ENCODE results near the gene NBAS.
"Not testable (repeated sequence)": the region's sequence is repeated elsewhere in the genome, so short reads cannot be mapped to it uniquely, and the experiment has no call there.

The NBAS gene

GRCh38 chr2:15218423-15219086 lies 342.6 kb downstream of the NBAS start:
- intact Hi-C loops (cut with DNase I): no loop called here
- DNase-seq: no peak

- no peak for DNase-seq
- intact Hi-C loops (cut with DNase I): no loop called here
These were observed 348.9 kb downstream of the NBAS start for GRCh38 chr2:15212249-15212648.

- intact Hi-C loops (cut with DNase I); DNase-seq: not testable (repeated sequence)
These were observed 350.6 kb downstream of the NBAS start for GRCh38 chr2:15210542-15210941.

- no peak for DNase-seq
- intact Hi-C loops (cut with DNase I): no loop called here
These were observed 354.7 kb downstream of the NBAS start for GRCh38 chr2:15206419-15206818.

- intact Hi-C loops (cut with DNase I): no loop called here
- no peak for DNase-seq
These were observed 355.6 kb downstream of the NBAS start for GRCh38 chr2:15205562-15205961.

- no peak for DNase-seq
These were observed 360.1 kb downstream of the NBAS start for GRCh38 chr2:15201009-15201408.

GRCh38 chr2:15200581-15200980 lies 360.6 kb downstream of the NBAS start:
- DNase-seq: no peak
- intact Hi-C loops (cut with DNase I): no loop called here

More at GRCh38 chr2:15201009-15201408, 360.1 kb downstream of the NBAS start:
- intact Hi-C loops (cut with DNase I): no loop called here

- no peak for DNase-seq
- intact Hi-C loops (cut with DNase I): no loop called here
These were observed 363.1 kb downstream of the NBAS start for GRCh38 chr2:15198051-15198450.

GRCh38 chr2:15195813-15196212 lies 365.3 kb downstream of the NBAS start:
- no peak for DNase-seq
- intact Hi-C loops (cut with DNase I): no loop called here

- no peak for DNase-seq
- intact Hi-C loops (cut with DNase I): no loop called here
These were observed 369.3 kb downstream of the NBAS start for GRCh38 chr2:15191789-15192188.

GRCh38 chr2:15189216-15189615 lies 371.9 kb downstream of the NBAS start:
- DNase-seq: no peak

GRCh38 chr2:15187702-15188101 lies 373.4 kb downstream of the NBAS start:
- intact Hi-C loops (cut with DNase I): no loop called here
- no peak for DNase-seq

More at GRCh38 chr2:15189216-15189615, 371.9 kb downstream of the NBAS start:
- intact Hi-C loops (cut with DNase I): no loop called here

GRCh38 chr2:15186118-15186517 lies 375.0 kb downstream of the NBAS start:
- intact Hi-C loops (cut with DNase I): no loop called here
- no peak for DNase-seq

GRCh38 chr2:15184491-15184890 lies 376.6 kb downstream of the NBAS start:
- intact Hi-C loops (cut with DNase I): no loop called here
- no peak for DNase-seq

GRCh38 chr2:15182275-15182674 lies 378.9 kb downstream of the NBAS start:
- intact Hi-C loops (cut with DNase I): no loop called here
- DNase-seq: no peak

- DNase-seq: no peak
- intact Hi-C loops (cut with DNase I): no loop called here
These were observed 379.9 kb downstream of the NBAS start for GRCh38 chr2:15181092-15181745.

GRCh38 chr2:15180379-15180778 lies 380.8 kb downstream of the NBAS start:
- intact Hi-C loops (cut with DNase I): no loop called here

GRCh38 chr2:15178946-15179345 lies 382.2 kb downstream of the NBAS start:
- no peak for DNase-seq
- intact Hi-C loops (cut with DNase I): no loop called here

More at GRCh38 chr2:15180379-15180778, 380.8 kb downstream of the NBAS start:
- DNase-seq: no peak

- intact Hi-C loops (cut with DNase I): no loop called here
- DNase-seq: peak in 15 of 42 donors; percentile 27 to 68 (median 34)
These were observed 384.0 kb downstream of the NBAS start for GRCh38 chr2:15177103-15177502.

- no peak for DNase-seq
- intact Hi-C loops (cut with DNase I): no loop called here
These were observed 384.5 kb downstream of the NBAS start for GRCh38 chr2:15176604-15177003.

- intact Hi-C loops (cut with DNase I): no loop called here
These were observed 386.6 kb downstream of the NBAS start for GRCh38 chr2:15174567-15174966.

More at GRCh38 chr2:15174567-15174966, 386.6 kb downstream of the NBAS start:
- no peak for DNase-seq
